Measurements from ENCODE around the gene LTC4S. TPM values are rescaled to one million over a fixed set of nuclear protein-coding genes. Genes with fewer than 3 reads are reported as not detected.

The LTC4S gene
- polyA plus RNA-seq, 1 donor from 2014 or later, result 5.9 TPM

DNA sequence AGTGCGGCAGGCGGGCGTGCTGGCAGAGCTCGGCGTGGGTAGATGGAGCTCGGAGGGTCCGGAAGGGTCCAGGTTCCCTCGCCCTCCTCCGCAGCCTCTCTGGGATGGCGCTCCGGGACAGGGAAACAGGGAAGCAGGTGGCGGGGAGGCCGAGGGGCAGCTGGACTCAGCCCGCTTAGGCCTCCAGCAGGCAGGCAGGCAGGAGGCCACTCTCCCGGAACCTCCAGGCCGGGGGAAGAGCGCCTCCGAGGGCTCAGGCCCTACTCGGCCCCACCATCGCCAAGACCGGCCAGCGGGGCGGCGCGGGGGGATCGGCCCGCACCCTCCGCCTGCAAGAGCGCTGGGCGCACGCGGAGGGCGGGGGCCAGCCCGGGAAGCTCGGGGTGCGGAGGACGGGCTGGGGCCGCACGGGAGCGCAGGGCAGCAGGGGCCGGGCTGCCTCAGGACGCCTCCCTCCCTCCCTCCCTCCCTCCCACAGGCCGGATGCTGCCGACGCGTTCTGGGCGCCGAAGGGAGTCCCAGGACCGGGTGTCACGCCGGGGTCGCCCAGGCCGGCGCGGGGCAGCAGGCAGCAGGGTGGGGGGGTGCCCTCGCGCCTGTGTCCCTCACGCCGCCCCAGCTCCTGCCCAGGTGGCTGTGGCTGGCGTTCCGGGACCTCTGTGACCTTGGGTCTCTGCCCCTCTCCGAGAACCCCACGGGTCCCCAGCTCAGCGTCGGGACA lies 11.9 kb downstream of the LTC4S start:
- H3K79me2 ChIP-seq (replicated peaks; ENCODE audit: insufficient read depth, low read length), result peaks cover 7% of the 10 kb centered on the region
- no peak overlapping the region for H3K27ac ChIP-seq (ENCODE audit: low read length)
- no peak overlapping the region for H2AFZ ChIP-seq (ENCODE audit: low read depth, low read length)
- peak overlapping the region; percentile 94 for H3K4me3 ChIP-seq (ENCODE audit: low read length)
- H3F3A ChIP-seq (ENCODE audit: insufficient read depth, low read length, poor library complexity, severe bottlenecking), result no peaks in the 10 kb centered on the region
- no peaks in the 10 kb centered on the region for H3K36me3 ChIP-seq (ENCODE audit: insufficient read depth, low read length)
- TF ChIP-seq SMC3 (conservative IDR thresholded peaks at IDR 0.05; ENCODE audit: poor library complexity) (no peak), EP300 (conservative IDR thresholded peaks at IDR 0.05; ENCODE audit: poor library complexity, severe bottlenecking) (no peak), RAD21 (conservative IDR thresholded peaks at IDR 0.05) (no peak), MXI1 (conservative IDR thresholded peaks at IDR 0.05; ENCODE audit: poor library complexity, severe bottlenecking) (peak; percentile 25), EZH2 (IDR thresholded peaks at IDR 0.05; ENCODE audit: borderline replicate concordance, insufficient read depth, low read length, poor library complexity, severe bottlenecking) (no peak), POLR2AphosphoS5 (IDR thresholded peaks at IDR 0.05) (no peak)
- TF ChIP-seq, protein P1, sequence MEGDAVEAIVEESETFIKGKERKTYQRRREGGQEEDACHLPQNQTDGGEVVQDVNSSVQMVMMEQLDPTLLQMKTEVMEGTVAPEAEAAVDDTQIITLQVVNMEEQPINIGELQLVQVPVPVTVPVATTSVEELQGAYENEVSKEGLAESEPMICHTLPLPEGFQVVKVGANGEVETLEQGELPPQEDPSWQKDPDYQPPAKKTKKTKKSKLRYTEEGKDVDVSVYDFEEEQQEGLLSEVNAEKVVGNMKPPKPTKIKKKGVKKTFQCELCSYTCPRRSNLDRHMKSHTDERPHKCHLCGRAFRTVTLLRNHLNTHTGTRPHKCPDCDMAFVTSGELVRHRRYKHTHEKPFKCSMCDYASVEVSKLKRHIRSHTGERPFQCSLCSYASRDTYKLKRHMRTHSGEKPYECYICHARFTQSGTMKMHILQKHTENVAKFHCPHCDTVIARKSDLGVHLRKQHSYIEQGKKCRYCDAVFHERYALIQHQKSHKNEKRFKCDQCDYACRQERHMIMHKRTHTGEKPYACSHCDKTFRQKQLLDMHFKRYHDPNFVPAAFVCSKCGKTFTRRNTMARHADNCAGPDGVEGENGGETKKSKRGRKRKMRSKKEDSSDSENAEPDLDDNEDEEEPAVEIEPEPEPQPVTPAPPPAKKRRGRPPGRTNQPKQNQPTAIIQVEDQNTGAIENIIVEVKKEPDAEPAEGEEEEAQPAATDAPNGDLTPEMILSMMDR (IDR thresholded peaks at IDR 0.05; ENCODE audit: poor library complexity, severe bottlenecking), result no peak
- TF ChIP-seq, protein P2, sequence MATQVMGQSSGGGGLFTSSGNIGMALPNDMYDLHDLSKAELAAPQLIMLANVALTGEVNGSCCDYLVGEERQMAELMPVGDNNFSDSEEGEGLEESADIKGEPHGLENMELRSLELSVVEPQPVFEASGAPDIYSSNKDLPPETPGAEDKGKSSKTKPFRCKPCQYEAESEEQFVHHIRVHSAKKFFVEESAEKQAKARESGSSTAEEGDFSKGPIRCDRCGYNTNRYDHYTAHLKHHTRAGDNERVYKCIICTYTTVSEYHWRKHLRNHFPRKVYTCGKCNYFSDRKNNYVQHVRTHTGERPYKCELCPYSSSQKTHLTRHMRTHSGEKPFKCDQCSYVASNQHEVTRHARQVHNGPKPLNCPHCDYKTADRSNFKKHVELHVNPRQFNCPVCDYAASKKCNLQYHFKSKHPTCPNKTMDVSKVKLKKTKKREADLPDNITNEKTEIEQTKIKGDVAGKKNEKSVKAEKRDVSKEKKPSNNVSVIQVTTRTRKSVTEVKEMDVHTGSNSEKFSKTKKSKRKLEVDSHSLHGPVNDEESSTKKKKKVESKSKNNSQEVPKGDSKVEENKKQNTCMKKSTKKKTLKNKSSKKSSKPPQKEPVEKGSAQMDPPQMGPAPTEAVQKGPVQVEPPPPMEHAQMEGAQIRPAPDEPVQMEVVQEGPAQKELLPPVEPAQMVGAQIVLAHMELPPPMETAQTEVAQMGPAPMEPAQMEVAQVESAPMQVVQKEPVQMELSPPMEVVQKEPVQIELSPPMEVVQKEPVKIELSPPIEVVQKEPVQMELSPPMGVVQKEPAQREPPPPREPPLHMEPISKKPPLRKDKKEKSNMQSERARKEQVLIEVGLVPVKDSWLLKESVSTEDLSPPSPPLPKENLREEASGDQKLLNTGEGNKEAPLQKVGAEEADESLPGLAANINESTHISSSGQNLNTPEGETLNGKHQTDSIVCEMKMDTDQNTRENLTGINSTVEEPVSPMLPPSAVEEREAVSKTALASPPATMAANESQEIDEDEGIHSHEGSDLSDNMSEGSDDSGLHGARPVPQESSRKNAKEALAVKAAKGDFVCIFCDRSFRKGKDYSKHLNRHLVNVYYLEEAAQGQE (IDR thresholded peaks at IDR 0.05; ENCODE audit: borderline replicate concordance), result no peak
- H3K9me2 ChIP-seq (ENCODE audit: insufficient read depth, low read length), result no peaks in the 10 kb centered on the region
- no peaks in the 10 kb centered on the region for H3K9me3 ChIP-seq (ENCODE audit: low read length)
- no peaks in the 10 kb centered on the region for H4K20me1 ChIP-seq (ENCODE audit: insufficient read depth)
- no peaks in the 10 kb centered on the region for H3K27me3 ChIP-seq (ENCODE audit: insufficient read depth, low read depth, low read length)
- H3K4me2 ChIP-seq (ENCODE audit: low read length), result peak overlapping the region; percentile 19
- peak overlapping the region; percentile 85 for H3K9ac ChIP-seq (ENCODE audit: low read length)

DNA sequence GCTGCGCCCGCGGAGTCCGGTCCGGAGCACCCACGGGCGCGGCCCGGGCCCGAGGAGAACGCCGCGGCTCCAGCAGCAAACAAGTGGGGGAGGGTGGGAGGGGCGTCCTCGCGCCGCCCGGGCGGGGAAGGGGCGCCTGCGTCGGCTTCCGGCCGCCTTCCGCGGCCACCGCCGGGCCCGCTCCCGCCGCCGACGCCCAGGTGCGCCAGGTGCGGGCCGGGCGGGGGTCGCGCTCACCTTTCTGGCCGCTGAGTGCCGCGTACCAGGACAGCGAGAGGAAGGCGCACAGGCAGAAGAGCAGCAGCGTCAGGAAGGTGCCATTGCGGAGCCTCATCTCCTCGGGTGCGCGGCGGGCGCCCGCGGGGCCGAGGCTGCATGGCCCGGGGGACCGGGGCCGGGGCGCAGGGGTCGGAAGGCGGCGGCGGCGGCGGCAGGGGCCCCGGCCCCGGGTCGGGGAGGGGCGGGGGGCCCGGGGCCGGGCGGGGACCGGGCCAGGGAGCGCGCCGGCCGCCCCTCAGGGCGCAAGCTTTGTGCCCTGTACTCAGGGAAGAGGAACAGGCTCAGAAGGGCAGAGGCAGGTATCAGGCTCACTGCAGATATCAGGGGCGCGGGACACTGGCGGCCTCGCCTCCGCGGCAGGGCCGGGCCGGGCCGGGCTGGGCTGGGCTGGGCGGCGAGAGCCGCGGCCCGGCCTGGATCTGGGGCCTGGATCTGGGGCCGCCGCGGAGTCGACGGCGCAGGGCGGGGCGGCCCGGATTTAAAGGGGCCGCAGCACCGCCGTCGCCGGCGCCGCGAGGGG lies 12.7 kb downstream of the LTC4S start, which contains the start of gene MGAT4B:
MGAT4B (minus strand) TSS at position 617 of the 799 bp plus-strand sequence; CDS start at position 334, 283 bp downstream.
- Histone ChIP-seq H3K27me3 (ENCODE audit: insufficient read depth, low read depth, low read length) (no peaks in the 10 kb centered on the region), H4K20me1 (ENCODE audit: insufficient read depth) (no peaks in the 10 kb centered on the region), H3K9ac (ENCODE audit: low read length) (peak within 1 kb of the TSS; percentile 85), H3K36me3 (ENCODE audit: insufficient read depth, low read length) (no peaks in the 10 kb centered on the region), H3F3A (ENCODE audit: insufficient read depth, low read length, poor library complexity, severe bottlenecking) (no peaks in the 10 kb centered on the region), H3K9me2 (ENCODE audit: insufficient read depth, low read length) (no peaks in the 10 kb centered on the region), H3K9me3 (ENCODE audit: low read length) (no peaks in the 10 kb centered on the region), H2AFZ (ENCODE audit: low read depth, low read length) (peak within 1 kb of the TSS; percentile 51), H3K4me3 (ENCODE audit: low read length) (peak within 1 kb of the TSS; percentile 94), H3K27ac (ENCODE audit: low read length) (peak within 1 kb of the TSS; percentile 61), H3K4me2 (ENCODE audit: low read length) (no peak within 1 kb of the TSS), H3K79me2 (replicated peaks; ENCODE audit: insufficient read depth, low read length) (peaks cover 7% of the 10 kb centered on the region)
- TF ChIP-seq MXI1 (conservative IDR thresholded peaks at IDR 0.05; ENCODE audit: poor library complexity, severe bottlenecking) (peak; percentile 1), EP300 (conservative IDR thresholded peaks at IDR 0.05; ENCODE audit: poor library complexity, severe bottlenecking) (no peak), RAD21 (conservative IDR thresholded peaks at IDR 0.05) (no peak), POLR2AphosphoS5 (IDR thresholded peaks at IDR 0.05) (peak; percentile 14), SMC3 (conservative IDR thresholded peaks at IDR 0.05; ENCODE audit: poor library complexity) (no peak)
- TF ChIP-seq, protein P1 (IDR thresholded peaks at IDR 0.05; ENCODE audit: poor library complexity, severe bottlenecking), result no peak

All from neural cell (in vitro differentiated cells).